Omental fat pad (tissue), 4 donors: ENCODE measurements around the gene RING1. TPM values are rescaled to one million over a fixed set of nuclear protein-coding genes. Genes with fewer than 3 reads are reported as not detected.

Experiments used
- ATAC-seq: fragments of 150-250 bp; one replicate; pipeline ENCODE4 v1.9.1; 2016; ENCODE audit warnings: mild to moderate bottlenecking, moderate library complexity; ENCODE audit not compliant: low FRiP score
- DNase-seq: peaks from one replicate; pipeline ENCODE4 v3.0.0-alpha.2; 2019; ENCODE audit warnings: low spot score
- CTCF ChIP-seq, 3 donors: fragments of 450-650 bp; IDR thresholded peaks; one replicate each; pipeline ENCODE4 v1.5.1; 2016 to 2017; ENCODE audit warnings: antibody characterized with exemption in 3 of 3, mild to moderate bottlenecking in 3 of 3, moderate library complexity in 2 of 3
- total RNA-seq, 4 donors: library from RNA; depleted of rRNA; stranded (reverse); fragments of >200 nt; gene quantifications; one replicate each; pipeline ENCODE4 v1.1.0, GENCODE V29; 2016

The RING1 gene
- total RNA-seq, 4 donors from 2014 or later: 13.1 to 20.1 (median 15.7) TPM

- ATAC-seq (no peak), DNase-seq (no peak)
- no peak for TF ChIP-seq CTCF (IDR thresholded peaks at IDR 0.05)
These were observed 29.4 kb downstream of the RING1 start for GRCh38 chr6:33237741-33238140.

DNA sequence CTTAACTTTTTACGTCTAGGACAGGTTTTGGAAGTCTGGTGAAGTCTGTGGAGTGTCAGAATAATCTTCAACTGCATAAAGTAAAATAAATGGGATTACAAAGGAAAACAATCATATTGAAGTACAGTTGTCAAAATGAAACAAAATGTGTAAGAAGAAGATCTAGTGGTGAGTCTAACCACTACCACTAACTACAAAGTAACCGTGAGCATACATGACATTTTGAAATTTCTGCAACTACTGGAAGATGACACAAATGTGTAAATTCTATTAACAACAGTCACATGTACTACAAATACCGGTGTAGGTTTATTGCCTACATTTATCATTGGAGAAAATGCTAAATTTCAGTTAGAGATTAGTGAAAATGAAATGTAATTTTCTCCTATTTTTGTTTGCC is 33.7 kb downstream of the RING1 start:
- ATAC-seq (no peak), DNase-seq (no peak)
- no peak for TF ChIP-seq CTCF (IDR thresholded peaks at IDR 0.05)

GRCh38 chr6:33243476-33243875 is 35.2 kb downstream of the RING1 start:
- DNase-seq (no peak), ATAC-seq (no peak)
- TF ChIP-seq CTCF (IDR thresholded peaks at IDR 0.05): no peak

DNA sequence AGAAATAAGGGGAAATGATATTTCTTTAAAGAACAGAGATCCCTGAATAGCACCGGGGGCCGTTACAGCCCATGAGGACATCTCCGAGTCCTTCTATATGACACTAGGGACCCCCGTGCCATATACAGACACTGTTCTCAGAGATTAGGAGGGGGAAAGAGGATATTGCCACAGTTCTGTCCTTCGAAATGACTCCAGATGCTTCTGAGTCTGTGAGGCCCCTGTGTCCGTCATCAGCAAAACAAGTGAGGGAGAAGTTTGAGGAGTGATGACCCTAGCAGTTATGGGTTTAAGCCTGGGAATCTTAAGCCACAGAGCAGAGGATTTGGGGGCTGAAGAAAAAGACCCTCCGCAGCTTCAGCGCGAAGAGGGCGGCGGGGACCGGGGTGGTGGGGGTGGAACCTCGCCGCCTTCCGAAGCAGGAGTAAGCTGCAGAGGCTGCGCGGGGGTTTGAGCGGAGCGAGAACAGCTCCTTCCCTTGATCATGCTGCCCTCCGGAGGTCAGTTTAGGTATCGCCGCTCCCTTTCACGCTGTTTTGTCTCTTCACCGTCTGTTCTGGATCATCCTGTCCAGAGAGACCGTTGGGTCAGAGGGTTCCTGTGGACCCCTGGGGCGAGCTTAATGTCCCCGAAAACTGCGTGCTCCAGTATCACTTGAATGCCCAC is 39.8 kb downstream of the RING1 start:
- ATAC-seq: peak; percentile 71
- peak in 2 of 3 donors; percentile 36 to 88 for TF ChIP-seq CTCF (IDR thresholded peaks at IDR 0.05)
- DNase-seq: peak; percentile 98

DNA sequence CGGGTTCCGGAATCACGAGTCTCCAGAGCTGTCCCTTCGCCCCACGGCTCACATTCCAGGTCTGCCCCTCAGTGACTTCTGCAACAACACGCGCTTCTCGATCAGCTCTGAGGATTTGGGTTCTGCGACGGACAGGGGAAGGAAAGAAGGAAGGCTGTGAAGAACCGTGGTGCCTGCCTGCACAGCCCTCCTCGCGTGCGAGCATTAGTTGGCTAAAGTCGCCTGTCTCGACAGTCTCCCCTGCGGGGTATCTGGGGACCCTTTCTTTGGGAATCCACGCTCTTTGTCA is 40.3 kb downstream of the RING1 start:
- no peak for TF ChIP-seq CTCF (IDR thresholded peaks at IDR 0.05)
- ATAC-seq (peak; percentile 5), DNase-seq (no peak)

- ATAC-seq (peak; percentile 96), DNase-seq (peak; percentile 91)
- peak in 1 of 3 donors; percentile 14 for TF ChIP-seq CTCF (IDR thresholded peaks at IDR 0.05)
These were observed 40.8 kb downstream of the RING1 start for GRCh38 chr6:33248932-33249731.
